ENCODE measurements around the gene KIAA2012. TPM values are rescaled to one million over a fixed set of nuclear protein-coding genes. Genes with fewer than 3 reads are reported as not detected.

The KIAA2012 gene
- total and polyA plus RNA-seq, 2 donors (not counting 1 experiment from before 2014, with no cell fraction given), result not detected

- Histone ChIP-seq H3K4me2 (replicated peaks; ENCODE audit: low read depth, low read length, poor library complexity, severe bottlenecking) (no peak overlapping the region), H3K27ac (ENCODE audit: low read length in 2 of 2) (no peak overlapping the region), H3K4me3 (ENCODE audit: control extremely low read depth in 1 of 5, extremely low read depth in 1 of 5, insufficient read depth in 1 of 5, low read depth in 2 of 5, low read length in 4 of 5) (no peak overlapping the region), H4K20me1 (ENCODE audit: control insufficient read depth, insufficient read depth, low read length, poor library complexity, severe bottlenecking) (no peaks in the 10 kb centered on the region), H3K79me2 (ENCODE audit: control insufficient read depth, insufficient read depth, low read length) (no peaks in the 10 kb centered on the region), H3K9me3 (ENCODE audit: control extremely low read depth in 1 of 3, control insufficient read depth in 2 of 3, insufficient read depth in 1 of 3, low read length in 2 of 3) (peaks cover 0 to 11% (median 6%) of the 10 kb centered on the region in 3 donors), H3K9ac (ENCODE audit: low read length) (no peak overlapping the region), H2AFZ (ENCODE audit: insufficient read depth, low read depth, low read length, poor library complexity, severe bottlenecking) (no peak overlapping the region), H3K4me1 (ENCODE audit: control insufficient read depth in 2 of 2, insufficient read depth in 2 of 2, low read length in 2 of 2) (peaks cover 7 to 9% of the 10 kb centered on the region in 2 donors), H3K27me3 (replicated peaks in 1 of 4; ENCODE audit: control extremely low read depth in 1 of 4, control insufficient read depth in 3 of 4, insufficient read depth in 4 of 4, low read length in 3 of 4) (peaks cover 0 to 4% (median 1%) of the 10 kb centered on the region in 4 experiments), H3K36me3 (replicated peaks in 1 of 2; ENCODE audit: control extremely low read depth in 1 of 2, control insufficient read depth in 1 of 2, extremely low read depth in 1 of 2, insufficient read depth in 2 of 2, low read length in 1 of 2) (no peaks in the 10 kb centered on the region)
- Mint-ChIP-seq H3K27ac (no peak overlapping the region), H3K4me3 (no peak overlapping the region), H3K4me1 (peaks cover 8% of the 10 kb centered on the region), H3K27me3 (peaks cover 11% of the 10 kb centered on the region), H3K9me3 (ENCODE audit: insufficient read depth) (peaks cover 3% of the 10 kb centered on the region)
- POLR2A ChIA-PET, result no interaction called here
- no peak for TF ChIP-seq CTCF (IDR thresholded peaks at IDR 0.05)
- no peak for TF ChIP-seq EZH2 (IDR thresholded peaks at IDR 0.05; ENCODE audit: borderline replicate concordance, insufficient read depth, low read depth, low read length, poor library complexity, severe bottlenecking)
- CTCF ChIA-PET, result no interaction called here
- no peak for DNase-seq
- intact Hi-C loops (cut with micrococcal nuclease), result no loop called here
- no peak for ATAC-seq (ENCODE audit: low read depth)
- WGBS (ENCODE audit: insufficient coverage), result no CpG with 5 or more reads among the region's 1 CpG
Measured at GRCh38 chr2:202118168-202118567, 45.1 kb downstream of the KIAA2012 start.

- Mint-ChIP-seq H3K4me1 (peaks cover 8% of the 10 kb centered on the region), H3K9me3 (ENCODE audit: insufficient read depth) (peaks cover 3% of the 10 kb centered on the region), H3K4me3 (no peak overlapping the region), H3K27ac (no peak overlapping the region), H3K27me3 (peaks cover 9% of the 10 kb centered on the region)
- Histone ChIP-seq H3K9me3 (ENCODE audit: control extremely low read depth in 1 of 3, control insufficient read depth in 2 of 3, insufficient read depth in 1 of 3, low read length in 2 of 3) (peaks cover 0 to 11% (median 6%) of the 10 kb centered on the region in 3 donors), H3K9ac (ENCODE audit: low read length) (no peak overlapping the region), H3K27me3 (replicated peaks in 1 of 4; ENCODE audit: control extremely low read depth in 1 of 4, control insufficient read depth in 3 of 4, insufficient read depth in 4 of 4, low read length in 3 of 4) (peaks cover 0 to 3% (median 0%) of the 10 kb centered on the region in 4 experiments), H3K27ac (ENCODE audit: low read length in 2 of 2) (no peak overlapping the region), H3K4me2 (replicated peaks; ENCODE audit: low read depth, low read length, poor library complexity, severe bottlenecking) (no peak overlapping the region), H4K20me1 (ENCODE audit: control insufficient read depth, insufficient read depth, low read length, poor library complexity, severe bottlenecking) (no peaks in the 10 kb centered on the region), H3K79me2 (ENCODE audit: control insufficient read depth, insufficient read depth, low read length) (no peaks in the 10 kb centered on the region), H2AFZ (ENCODE audit: insufficient read depth, low read depth, low read length, poor library complexity, severe bottlenecking) (no peak overlapping the region), H3K4me3 (ENCODE audit: control extremely low read depth in 1 of 5, extremely low read depth in 1 of 5, insufficient read depth in 1 of 5, low read depth in 2 of 5, low read length in 4 of 5) (no peak overlapping the region), H3K4me1 (ENCODE audit: control insufficient read depth in 2 of 2, insufficient read depth in 2 of 2, low read length in 2 of 2) (peaks cover 7 to 9% of the 10 kb centered on the region in 2 donors), H3K36me3 (replicated peaks in 1 of 2; ENCODE audit: control extremely low read depth in 1 of 2, control insufficient read depth in 1 of 2, extremely low read depth in 1 of 2, insufficient read depth in 2 of 2, low read length in 1 of 2) (no peaks in the 10 kb centered on the region)
- POLR2A ChIA-PET, result no interaction called here
- WGBS (ENCODE audit: insufficient coverage), result 80% methylated on average over 1 of the region's 3 CpGs
- CTCF ChIA-PET, result interaction anchor here (0.5 kb wide), 1 partner anchor 963 kb away, joined by 3 read pairs; no protein-coding TSS in a partner anchor
- intact Hi-C loops (cut with micrococcal nuclease), result no loop called here
- ATAC-seq (ENCODE audit: low read depth) (no peak), DNase-seq (no peak)
- no peak for TF ChIP-seq CTCF (IDR thresholded peaks at IDR 0.05)
- TF ChIP-seq EZH2 (IDR thresholded peaks at IDR 0.05; ENCODE audit: borderline replicate concordance, insufficient read depth, low read depth, low read length, poor library complexity, severe bottlenecking), result no peak
Measured at GRCh38 chr2:202120828-202121227, 47.8 kb downstream of the KIAA2012 start.

Measured in B cell (primary cell).